ENCODE data around the gene NEURL1B.
"Not testable (repeated sequence)": the region's sequence is repeated elsewhere in the genome, so short reads cannot be mapped to it uniquely, and the experiment has no call there.

Gene NEURL1B

GRCh38 chr5:172648755-172649154 is 7.7 kb downstream of the NEURL1B start:
- DNase-seq, result peak in 1 of 2 donors; percentile 62
- intact Hi-C loops (cut with DNase I; ENCODE audit: low total_unique reads), result no loop called here
- peak overlapping the region; percentile 87 to 88 for H3K27ac ChIP-seq

DNA sequence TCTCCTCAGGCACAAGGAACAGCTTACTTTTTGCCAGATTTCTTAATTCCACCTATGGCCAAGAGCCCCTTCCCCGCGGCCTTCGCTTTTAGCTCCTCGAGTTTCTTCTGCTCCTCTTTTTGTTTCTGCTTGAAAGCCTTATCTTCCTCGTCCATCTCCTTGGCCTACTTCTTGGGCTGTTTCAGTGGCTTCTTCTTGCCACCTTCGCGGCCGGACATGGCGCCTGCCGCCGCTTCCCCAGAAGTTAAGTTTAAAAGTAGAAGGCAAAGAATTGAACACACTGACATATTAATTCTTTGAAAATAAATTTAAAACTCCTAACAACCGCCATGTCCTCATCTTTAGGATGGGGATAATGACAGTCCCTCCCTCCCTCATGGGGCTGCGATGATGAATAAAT is 15.4 kb downstream of the NEURL1B start:
- H3K36me3 ChIP-seq; intact Hi-C loops (cut with DNase I; ENCODE audit: low total_unique reads); H3K27ac ChIP-seq; H3K27me3 ChIP-seq; H3K9me3 ChIP-seq; H3K4me3 ChIP-seq: not testable (repeated sequence)
- peak in 1 of 2 donors; percentile 25 for DNase-seq
- H3K4me1 ChIP-seq, result peaks cover 8 to 48% (median 33%) of the 10 kb centered on the region in 4 donors

More at GRCh38 chr5:172648755-172649154, 7.7 kb downstream of the NEURL1B start:
- no peaks in the 10 kb centered on the region for H3K9me3 ChIP-seq
- H3K36me3 ChIP-seq, result no peaks in the 10 kb centered on the region
- no peak for TF ChIP-seq CTCF (IDR thresholded peaks at IDR 0.05)
- H3K4me3 ChIP-seq, result no peak overlapping the region
- H3K4me1 ChIP-seq, result peaks cover 0 to 71% (median 39%) of the 10 kb centered on the region in 4 donors
- no peaks in the 10 kb centered on the region for H3K27me3 ChIP-seq

GRCh38 chr5:172657524-172658233 is 16.6 kb downstream of the NEURL1B start:
- H3K4me3 ChIP-seq; H3K36me3 ChIP-seq; intact Hi-C loops (cut with DNase I; ENCODE audit: low total_unique reads); H3K9me3 ChIP-seq; H3K27me3 ChIP-seq: not testable (repeated sequence)
- Histone ChIP-seq H3K4me1 (peaks cover 8 to 55% (median 35%) of the 10 kb centered on the region in 4 donors), H3K27ac (peak overlapping the region; percentile 84 to 90)
- DNase-seq, result peak in 1 of 2 donors; percentile 42

DNA sequence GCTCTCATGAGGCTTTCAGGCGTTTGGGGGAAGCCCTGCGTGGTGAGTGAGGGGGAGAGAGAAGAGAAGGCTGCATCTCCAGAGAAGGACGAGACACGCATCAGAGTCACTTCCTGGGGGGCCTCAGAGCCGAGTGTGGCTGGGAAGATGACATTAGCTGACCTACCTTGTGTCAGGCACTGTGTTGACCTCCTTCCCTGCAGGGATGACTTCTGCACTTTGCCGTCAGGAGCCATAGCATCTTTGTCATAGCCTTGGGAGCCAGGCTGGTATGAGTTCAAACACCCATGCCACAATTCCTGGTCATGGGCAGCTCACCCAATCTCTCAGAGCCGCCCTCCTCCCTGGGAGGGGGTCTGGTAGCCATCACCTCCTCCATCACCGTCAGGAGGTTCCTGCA is 17.3 kb downstream of the NEURL1B start:
- no peak overlapping the region for H3K4me3 ChIP-seq
- H3K4me1 ChIP-seq, result peaks cover 8 to 54% (median 35%) of the 10 kb centered on the region in 4 donors
- peaks cover 0 to 6% (median 0%) of the 10 kb centered on the region in 3 donors for H3K9me3 ChIP-seq
- no peak for TF ChIP-seq CTCF (IDR thresholded peaks at IDR 0.05)
- peak overlapping the region; percentile 84 to 90 for H3K27ac ChIP-seq
- peak in 1 of 2 donors; percentile 46 for DNase-seq
- H3K36me3 ChIP-seq, result no peaks in the 10 kb centered on the region
- intact Hi-C loops (cut with DNase I; ENCODE audit: low total_unique reads), result no loop called here
- H3K27me3 ChIP-seq, result no peaks in the 10 kb centered on the region

GRCh38 chr5:172658961-172659501 is 18.0 kb downstream of the NEURL1B start:
- Histone ChIP-seq H3K9me3 (peaks cover 0 to 6% (median 0%) of the 10 kb centered on the region in 3 donors), H3K4me3 (no peak overlapping the region), H3K27me3 (no peaks in the 10 kb centered on the region), H3K4me1 (peaks cover 8 to 59% (median 35%) of the 10 kb centered on the region in 4 donors), H3K36me3 (no peaks in the 10 kb centered on the region), H3K27ac (peak overlapping the region; percentile 84 to 90)
- TF ChIP-seq CTCF (IDR thresholded peaks at IDR 0.05), result no peak
- intact Hi-C loops (cut with DNase I; ENCODE audit: low total_unique reads), result no loop called here
- DNase-seq, result peak; percentile 63 to 94

GRCh38 chr5:172659570-172659908 is 18.5 kb downstream of the NEURL1B start:
- H3K27me3 ChIP-seq, result no peaks in the 10 kb centered on the region
- H3K4me1 ChIP-seq, result peaks cover 8 to 64% (median 35%) of the 10 kb centered on the region in 4 donors
- peaks cover 0 to 6% (median 0%) of the 10 kb centered on the region in 3 donors for H3K9me3 ChIP-seq
- no peaks in the 10 kb centered on the region for H3K36me3 ChIP-seq
- no peak for TF ChIP-seq CTCF (IDR thresholded peaks at IDR 0.05)
- peak overlapping the region; percentile 84 to 90 for H3K27ac ChIP-seq
- H3K4me3 ChIP-seq, result no peak overlapping the region
- intact Hi-C loops (cut with DNase I; ENCODE audit: low total_unique reads), result no loop called here
- no peak for DNase-seq
